Neural cell (in vitro differentiated cells): ENCODE data around the gene CENPP.

Source experiments
- EP300 ChIP-seq: fragments of 450-650 bp; conservative IDR thresholded peaks from 2 replicates; pipeline ENCODE4 v1.6.1; 2014; ENCODE audit warnings: antibody characterized with exemption, mild to moderate bottlenecking, moderate library complexity; ENCODE audit not compliant: poor library complexity, severe bottlenecking
- EZH2 ChIP-seq: fragments of 200-600, 300-800 bp; shearing (Covaris generic), sonication (generic); IDR thresholded peaks from 2 replicates; pipeline ENCODE4 v1.6.1; 2014; ENCODE audit warnings: antibody characterized with exemption, low read length, borderline replicate concordance, mild to moderate bottlenecking; ENCODE audit not compliant: insufficient read depth, poor library complexity, severe bottlenecking
- MXI1 ChIP-seq: fragments of 450-650 bp; conservative IDR thresholded peaks from 2 replicates; pipeline ENCODE4 v1.6.1; 2014; ENCODE audit warnings: antibody characterized with exemption, mild to moderate bottlenecking; ENCODE audit not compliant: poor library complexity, severe bottlenecking
- POLR2AphosphoS5 ChIP-seq: IDR thresholded peaks from 2 replicates; pipeline ENCODE4 v1.6.1; 2012
- RAD21 ChIP-seq: fragments of 450-650 bp; conservative IDR thresholded peaks from 2 replicates; pipeline ENCODE4 v1.6.1; 2014; ENCODE audit warnings: antibody characterized with exemption, mild to moderate bottlenecking, moderate library complexity
- TAF1 ChIP-seq: IDR thresholded peaks from 2 replicates; pipeline ENCODE4 v1.6.1; 2012; ENCODE audit warnings: low read depth
- TF ChIP-seq, protein P1 (sequence below): fragments of 450-650 bp; IDR thresholded peaks from 2 replicates; pipeline ENCODE4 v1.5.1; 2014; ENCODE audit warnings: antibody characterized with exemption, mild to moderate bottlenecking, moderate library complexity; ENCODE audit not compliant: poor library complexity, severe bottlenecking
- TF ChIP-seq, protein P2 (sequence below): IDR thresholded peaks from 2 replicates; pipeline ENCODE4 v1.6.1; 2012; ENCODE audit warnings: borderline replicate concordance

DNA sequence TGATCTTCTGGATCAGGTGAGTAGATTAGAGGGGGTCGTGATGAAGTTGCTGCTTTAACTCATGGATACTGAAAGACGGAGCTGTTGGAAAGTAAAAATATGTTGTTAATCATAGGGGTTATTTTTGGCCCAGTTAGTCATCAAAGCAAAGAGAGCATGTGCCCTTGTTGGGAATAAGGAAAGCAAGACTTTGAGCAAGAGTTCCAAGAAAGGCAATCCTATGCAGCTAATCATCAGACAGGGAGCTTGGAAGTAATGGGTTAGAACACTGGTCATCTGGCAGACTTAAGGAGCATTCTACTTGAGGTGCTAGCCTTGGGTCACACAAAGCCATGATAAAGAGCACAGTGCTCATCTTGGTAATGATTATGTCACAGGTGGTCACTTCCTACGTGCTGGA lies 138.2 kb downstream of the CENPP start:
- TF ChIP-seq TAF1: no peak
- no peak for TF ChIP-seq EZH2
- TF ChIP-seq, protein P1, sequence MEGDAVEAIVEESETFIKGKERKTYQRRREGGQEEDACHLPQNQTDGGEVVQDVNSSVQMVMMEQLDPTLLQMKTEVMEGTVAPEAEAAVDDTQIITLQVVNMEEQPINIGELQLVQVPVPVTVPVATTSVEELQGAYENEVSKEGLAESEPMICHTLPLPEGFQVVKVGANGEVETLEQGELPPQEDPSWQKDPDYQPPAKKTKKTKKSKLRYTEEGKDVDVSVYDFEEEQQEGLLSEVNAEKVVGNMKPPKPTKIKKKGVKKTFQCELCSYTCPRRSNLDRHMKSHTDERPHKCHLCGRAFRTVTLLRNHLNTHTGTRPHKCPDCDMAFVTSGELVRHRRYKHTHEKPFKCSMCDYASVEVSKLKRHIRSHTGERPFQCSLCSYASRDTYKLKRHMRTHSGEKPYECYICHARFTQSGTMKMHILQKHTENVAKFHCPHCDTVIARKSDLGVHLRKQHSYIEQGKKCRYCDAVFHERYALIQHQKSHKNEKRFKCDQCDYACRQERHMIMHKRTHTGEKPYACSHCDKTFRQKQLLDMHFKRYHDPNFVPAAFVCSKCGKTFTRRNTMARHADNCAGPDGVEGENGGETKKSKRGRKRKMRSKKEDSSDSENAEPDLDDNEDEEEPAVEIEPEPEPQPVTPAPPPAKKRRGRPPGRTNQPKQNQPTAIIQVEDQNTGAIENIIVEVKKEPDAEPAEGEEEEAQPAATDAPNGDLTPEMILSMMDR: no peak
- TF ChIP-seq EP300: no peak
- no peak for TF ChIP-seq RAD21
- TF ChIP-seq MXI1: no peak
- TF ChIP-seq, protein P2, sequence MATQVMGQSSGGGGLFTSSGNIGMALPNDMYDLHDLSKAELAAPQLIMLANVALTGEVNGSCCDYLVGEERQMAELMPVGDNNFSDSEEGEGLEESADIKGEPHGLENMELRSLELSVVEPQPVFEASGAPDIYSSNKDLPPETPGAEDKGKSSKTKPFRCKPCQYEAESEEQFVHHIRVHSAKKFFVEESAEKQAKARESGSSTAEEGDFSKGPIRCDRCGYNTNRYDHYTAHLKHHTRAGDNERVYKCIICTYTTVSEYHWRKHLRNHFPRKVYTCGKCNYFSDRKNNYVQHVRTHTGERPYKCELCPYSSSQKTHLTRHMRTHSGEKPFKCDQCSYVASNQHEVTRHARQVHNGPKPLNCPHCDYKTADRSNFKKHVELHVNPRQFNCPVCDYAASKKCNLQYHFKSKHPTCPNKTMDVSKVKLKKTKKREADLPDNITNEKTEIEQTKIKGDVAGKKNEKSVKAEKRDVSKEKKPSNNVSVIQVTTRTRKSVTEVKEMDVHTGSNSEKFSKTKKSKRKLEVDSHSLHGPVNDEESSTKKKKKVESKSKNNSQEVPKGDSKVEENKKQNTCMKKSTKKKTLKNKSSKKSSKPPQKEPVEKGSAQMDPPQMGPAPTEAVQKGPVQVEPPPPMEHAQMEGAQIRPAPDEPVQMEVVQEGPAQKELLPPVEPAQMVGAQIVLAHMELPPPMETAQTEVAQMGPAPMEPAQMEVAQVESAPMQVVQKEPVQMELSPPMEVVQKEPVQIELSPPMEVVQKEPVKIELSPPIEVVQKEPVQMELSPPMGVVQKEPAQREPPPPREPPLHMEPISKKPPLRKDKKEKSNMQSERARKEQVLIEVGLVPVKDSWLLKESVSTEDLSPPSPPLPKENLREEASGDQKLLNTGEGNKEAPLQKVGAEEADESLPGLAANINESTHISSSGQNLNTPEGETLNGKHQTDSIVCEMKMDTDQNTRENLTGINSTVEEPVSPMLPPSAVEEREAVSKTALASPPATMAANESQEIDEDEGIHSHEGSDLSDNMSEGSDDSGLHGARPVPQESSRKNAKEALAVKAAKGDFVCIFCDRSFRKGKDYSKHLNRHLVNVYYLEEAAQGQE: no peak
- no peak for TF ChIP-seq POLR2AphosphoS5
